ENCODE measurements around the gene MAGI3.
"Not testable (repeated sequence)": the region's sequence is repeated elsewhere in the genome, so short reads cannot be mapped to it uniquely, and the experiment has no call there.

MAGI3 gene

DNA sequence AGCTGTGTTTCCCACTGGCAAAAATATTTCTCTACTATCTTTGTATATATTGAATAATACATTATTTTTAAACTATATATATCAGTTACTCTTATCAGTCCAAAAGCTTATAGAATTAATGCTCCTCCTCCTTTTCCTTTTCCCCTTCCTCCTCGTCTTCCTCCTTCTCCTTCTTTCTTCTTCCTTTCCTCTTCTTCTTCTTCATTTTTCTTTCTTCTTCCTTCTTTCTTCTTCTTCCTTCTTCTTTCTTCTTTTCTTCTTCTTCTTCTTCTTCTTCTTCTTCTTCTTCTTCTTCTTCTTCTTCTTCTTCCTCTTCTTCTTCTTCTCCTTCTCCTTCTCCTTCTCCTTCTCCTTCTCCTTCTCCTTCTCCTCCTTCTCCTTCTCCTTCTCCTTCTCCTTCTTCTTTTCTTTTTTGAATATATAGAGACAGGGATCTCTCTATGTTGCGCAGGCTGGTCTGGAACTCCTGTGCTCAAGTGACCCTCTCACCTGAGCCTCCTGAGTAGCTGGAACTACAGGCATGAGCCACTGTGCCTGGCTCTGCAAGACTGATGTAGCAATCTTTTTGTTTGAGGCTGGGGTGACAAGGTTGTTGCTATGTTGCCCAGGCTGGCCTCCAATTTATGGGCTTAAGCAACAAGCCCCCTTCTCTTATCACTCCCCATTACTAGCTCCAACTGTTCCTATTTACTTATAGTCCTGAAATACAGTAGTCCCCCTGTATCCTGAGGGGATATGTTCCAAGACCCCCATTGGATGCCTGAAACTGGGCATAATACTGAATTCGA is 47.4 kb downstream of the MAGI3 start:
- in situ Hi-C loops (cut with HindIII; ENCODE audit: low pct_unique_long_range_greater_than_20kb, low sequenced_read_pairs) = no loop called here
- TF ChIP-seq JUND (IDR thresholded peaks at IDR 0.05; ENCODE audit: low read depth) = no peak
- no peak for DNase-seq (ENCODE audit: low read depth in 1 of 2, low spot score in 1 of 2)

DNA sequence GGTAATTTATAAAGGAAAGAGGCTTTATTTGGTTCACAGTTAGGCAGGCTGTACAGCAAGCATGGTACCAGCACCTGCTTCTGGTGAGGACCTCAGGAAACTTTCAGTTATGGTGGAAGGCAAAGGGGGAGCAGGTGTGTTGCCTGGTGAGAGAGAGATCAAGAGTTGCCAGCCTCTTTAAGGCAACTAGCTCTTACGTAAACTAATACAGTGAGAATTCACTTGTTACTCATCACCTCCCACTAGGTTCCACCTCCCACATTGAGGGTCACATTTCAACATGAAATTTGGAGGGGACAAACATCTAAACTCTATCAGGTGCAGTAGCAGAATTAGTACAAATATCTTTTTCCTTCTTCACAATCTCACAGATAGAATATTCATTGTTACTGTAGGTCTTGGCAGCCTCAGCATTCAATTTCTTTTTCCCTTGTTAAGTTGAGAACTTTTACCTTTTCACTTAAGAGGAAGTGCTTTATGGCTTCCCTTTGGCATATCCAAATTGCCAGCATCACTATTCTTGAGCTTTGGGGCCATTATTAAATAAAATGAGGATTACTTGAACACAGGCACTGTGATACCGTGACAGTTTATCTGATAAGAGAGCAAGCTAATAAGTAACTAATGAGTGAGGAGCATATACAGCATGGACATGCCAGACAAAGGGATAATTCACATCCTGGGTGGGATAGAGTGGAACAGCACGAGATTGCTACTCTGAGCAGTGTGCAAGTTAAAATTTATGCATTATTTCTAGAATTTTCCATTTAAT is 48.4 kb downstream of the MAGI3 start:
- in situ Hi-C loops (cut with HindIII; ENCODE audit: low pct_unique_long_range_greater_than_20kb, low sequenced_read_pairs) = no loop called here
- DNase-seq (ENCODE audit: low read depth in 1 of 2, low spot score in 1 of 2) = no peak
- TF ChIP-seq JUND (IDR thresholded peaks at IDR 0.05; ENCODE audit: low read depth) = no peak

DNA sequence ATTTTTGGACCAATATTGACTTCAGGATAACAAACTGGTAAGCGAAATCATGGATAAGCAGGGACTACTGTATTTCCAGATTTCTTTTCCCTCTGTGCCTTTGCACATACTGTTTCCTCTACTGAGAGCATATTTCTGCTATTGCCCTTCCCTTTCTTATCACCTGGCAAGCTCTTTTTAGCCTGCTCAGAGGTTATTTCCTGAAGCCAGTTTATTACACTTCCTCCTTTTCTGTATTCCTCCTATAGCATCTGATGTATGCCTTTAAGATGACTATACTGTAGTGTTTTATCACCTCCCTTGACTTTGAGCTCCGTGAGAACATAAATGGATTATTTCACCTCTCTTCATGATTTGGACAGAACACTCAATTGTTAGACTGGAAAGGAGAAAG is 49.0 kb downstream of the MAGI3 start:
- in situ Hi-C loops (cut with HindIII; ENCODE audit: low pct_unique_long_range_greater_than_20kb, low sequenced_read_pairs) = no loop called here
- no peak for TF ChIP-seq JUND (IDR thresholded peaks at IDR 0.05; ENCODE audit: low read depth)
- no peak for DNase-seq (ENCODE audit: low read depth in 1 of 2, low spot score in 1 of 2)

DNA sequence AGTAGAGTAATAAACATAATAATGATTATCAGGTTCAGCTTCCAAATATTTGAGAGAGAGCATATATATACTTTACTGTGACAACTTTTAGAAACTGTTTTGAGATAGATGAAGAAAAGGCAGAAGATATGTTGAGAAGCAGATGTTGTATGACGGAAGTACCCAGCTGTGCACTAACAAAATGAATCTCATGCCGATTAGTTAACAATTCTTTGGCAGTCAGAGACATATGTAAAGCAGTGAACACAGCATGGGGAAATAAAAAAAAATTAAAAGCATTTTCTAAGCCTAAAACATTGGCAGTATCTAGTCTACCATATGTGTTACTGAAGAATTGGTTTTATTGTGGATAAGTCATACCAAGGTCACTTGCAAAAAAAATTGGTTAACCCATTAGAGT is 51.8 kb downstream of the MAGI3 start:
- no peak for DNase-seq (ENCODE audit: low read depth in 1 of 2, low spot score in 1 of 2)
- no peak for TF ChIP-seq JUND (IDR thresholded peaks at IDR 0.05; ENCODE audit: low read depth)
- in situ Hi-C loops (cut with HindIII; ENCODE audit: low pct_unique_long_range_greater_than_20kb, low sequenced_read_pairs) = no loop called here

DNA sequence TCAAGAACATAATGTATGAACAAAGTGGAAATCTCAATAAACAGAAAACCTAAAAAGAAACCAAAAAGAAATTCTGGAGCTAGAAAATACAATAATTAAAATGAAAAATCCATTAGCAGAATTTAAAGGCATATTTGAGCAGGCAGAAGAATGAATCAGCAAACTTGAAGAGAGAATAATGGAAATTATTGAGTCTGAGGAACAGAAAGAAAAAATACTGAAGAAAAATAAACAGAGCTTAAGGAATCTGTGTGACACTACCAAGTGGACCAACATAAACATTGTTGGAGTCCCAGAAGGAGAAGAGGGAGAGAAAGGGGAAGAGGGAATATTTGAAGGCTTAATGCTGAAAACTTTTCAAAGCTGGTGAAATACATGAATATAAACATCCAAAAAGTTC is 54.5 kb downstream of the MAGI3 start:
- TF ChIP-seq JUND (IDR thresholded peaks at IDR 0.05; ENCODE audit: low read depth) = no peak
- no peak for DNase-seq (ENCODE audit: low read depth in 1 of 2, low spot score in 1 of 2)
- in situ Hi-C loops (cut with HindIII; ENCODE audit: low pct_unique_long_range_greater_than_20kb, low sequenced_read_pairs) = no loop called here

DNA sequence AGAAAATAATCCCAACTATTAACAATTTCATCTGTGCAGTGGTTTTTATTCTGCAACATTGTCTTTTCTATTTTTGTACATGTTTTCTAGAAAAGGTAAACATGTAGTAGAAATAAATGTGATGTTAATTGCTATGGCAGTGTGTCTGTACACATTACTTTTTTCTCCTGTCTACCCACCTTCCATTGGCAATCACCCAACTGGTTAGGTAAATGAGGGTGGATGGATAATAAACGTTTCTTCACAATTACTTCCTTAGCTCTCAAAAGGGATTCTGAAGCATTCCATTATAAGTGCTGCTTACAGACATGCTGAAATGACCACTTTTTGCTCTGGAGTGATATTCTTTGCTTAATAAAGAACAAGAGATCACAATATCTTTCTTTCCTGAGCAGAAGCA is 61.4 kb downstream of the MAGI3 start:
- in situ Hi-C loops (cut with HindIII; ENCODE audit: low pct_unique_long_range_greater_than_20kb, low sequenced_read_pairs) = no loop called here
- TF ChIP-seq JUND (IDR thresholded peaks at IDR 0.05; ENCODE audit: low read depth) = no peak
- no peak for DNase-seq (ENCODE audit: low read depth in 1 of 2, low spot score in 1 of 2)

DNA sequence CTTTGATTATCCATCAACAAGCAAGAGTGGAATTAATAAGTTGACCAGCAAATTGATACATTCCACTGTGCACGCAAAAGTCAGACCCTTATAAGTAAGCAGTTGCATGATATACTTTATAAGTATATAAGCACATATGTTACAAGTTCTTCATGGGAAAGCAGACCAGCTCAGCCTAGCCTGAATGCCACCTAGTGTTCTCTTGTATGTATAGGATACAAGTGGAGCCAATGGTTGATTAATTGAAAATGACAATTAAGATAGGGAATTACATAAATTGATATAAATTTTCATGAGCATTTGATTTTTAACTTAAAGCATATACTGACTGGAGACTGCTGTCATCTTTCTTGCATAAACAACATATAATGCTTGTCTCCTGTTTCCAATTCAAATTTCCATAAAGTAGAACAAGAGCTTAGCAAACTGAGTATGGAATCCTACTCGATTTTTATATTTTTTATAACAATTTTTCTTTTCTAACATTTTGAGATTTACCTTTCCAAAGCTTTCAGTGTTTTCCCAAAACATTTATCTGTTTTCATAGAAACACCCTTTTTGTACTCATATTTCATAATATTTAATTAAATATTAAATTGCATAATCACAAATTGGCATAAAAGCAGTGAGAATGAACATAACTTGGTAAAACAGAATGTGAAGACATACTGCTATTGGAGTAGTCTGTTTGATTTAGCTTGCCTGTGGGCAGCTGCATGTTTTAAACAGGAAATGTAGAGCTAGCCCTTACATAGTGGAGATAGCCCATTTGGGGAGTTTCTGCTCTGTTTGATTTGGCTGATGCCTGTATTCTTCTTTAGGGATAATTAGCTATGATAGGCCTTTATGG is 62.8 kb downstream of the MAGI3 start:
- peak in 1 of 2 experiments; percentile 54 for DNase-seq (ENCODE audit: low read depth in 1 of 2, low spot score in 1 of 2)
- TF ChIP-seq JUND (IDR thresholded peaks at IDR 0.05; ENCODE audit: low read depth) = no peak
- in situ Hi-C loops (cut with HindIII; ENCODE audit: low pct_unique_long_range_greater_than_20kb, low sequenced_read_pairs) = no loop called here

DNA sequence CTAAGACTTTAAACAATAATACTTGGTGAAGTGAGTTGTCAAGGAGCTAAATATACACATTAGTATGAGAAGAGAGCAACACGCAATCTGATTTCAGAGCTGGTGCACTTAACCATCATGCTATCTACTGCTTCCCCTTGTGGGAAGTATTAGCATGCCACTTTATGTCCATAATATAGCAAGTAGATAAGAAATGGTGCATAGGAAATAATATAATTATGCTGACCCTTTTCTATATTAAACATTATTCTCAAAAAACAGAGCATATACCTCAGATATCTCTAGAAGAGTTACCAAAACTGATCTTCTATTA is 63.4 kb downstream of the MAGI3 start:
- no peak for TF ChIP-seq JUND (IDR thresholded peaks at IDR 0.05; ENCODE audit: low read depth)
- in situ Hi-C loops (cut with HindIII; ENCODE audit: low pct_unique_long_range_greater_than_20kb, low sequenced_read_pairs) = no loop called here
- no peak for DNase-seq (ENCODE audit: low read depth in 1 of 2, low spot score in 1 of 2)

DNA sequence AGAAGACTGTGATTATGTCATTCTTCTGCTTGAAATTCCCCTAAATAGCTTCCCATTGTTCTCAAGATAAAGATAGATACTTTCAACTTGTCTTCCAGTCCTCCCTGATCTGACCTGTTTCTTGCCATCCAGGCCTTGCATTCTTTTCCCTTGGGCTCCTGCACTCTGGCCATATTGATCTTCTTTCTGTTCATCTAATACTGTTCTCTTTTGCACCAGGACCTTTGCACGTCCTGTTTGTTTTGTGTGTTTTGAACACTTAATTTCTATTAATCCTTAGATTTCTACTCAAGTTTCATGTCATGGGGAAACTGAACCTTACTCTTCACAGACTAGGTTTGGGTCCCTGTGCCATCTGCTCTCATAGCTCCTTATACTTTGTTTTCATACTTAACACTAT is 65.1 kb downstream of the MAGI3 start:
- no peak for TF ChIP-seq JUND (IDR thresholded peaks at IDR 0.05; ENCODE audit: low read depth)
- DNase-seq (ENCODE audit: low read depth in 1 of 2, low spot score in 1 of 2) = no peak
- in situ Hi-C loops (cut with HindIII; ENCODE audit: low pct_unique_long_range_greater_than_20kb, low sequenced_read_pairs) = no loop called here

DNA sequence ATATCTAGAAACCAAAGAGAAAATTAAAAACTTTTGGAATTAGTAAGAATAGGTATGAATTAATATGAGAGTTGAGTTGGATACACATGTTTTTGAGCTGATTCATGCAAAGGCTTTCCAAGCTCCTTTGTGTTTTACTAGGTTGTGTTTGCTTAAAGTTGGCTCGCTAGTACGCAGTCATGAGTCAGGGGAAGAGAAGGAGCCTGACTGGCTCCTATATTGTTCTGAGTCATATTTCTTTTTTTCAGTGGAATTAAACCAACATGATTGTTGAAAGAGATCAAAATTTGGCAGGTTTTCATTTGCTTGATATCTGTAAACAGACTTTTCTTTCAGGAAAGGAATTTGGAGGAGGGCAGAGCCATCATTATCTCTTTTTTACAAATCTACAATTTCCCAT is 66.7 kb downstream of the MAGI3 start:
- in situ Hi-C loops (cut with HindIII; ENCODE audit: low pct_unique_long_range_greater_than_20kb, low sequenced_read_pairs) = no loop called here
- peak in 1 of 2 experiments; percentile 49 for DNase-seq (ENCODE audit: low read depth in 1 of 2, low spot score in 1 of 2)
- TF ChIP-seq JUND (IDR thresholded peaks at IDR 0.05; ENCODE audit: low read depth) = no peak

DNA sequence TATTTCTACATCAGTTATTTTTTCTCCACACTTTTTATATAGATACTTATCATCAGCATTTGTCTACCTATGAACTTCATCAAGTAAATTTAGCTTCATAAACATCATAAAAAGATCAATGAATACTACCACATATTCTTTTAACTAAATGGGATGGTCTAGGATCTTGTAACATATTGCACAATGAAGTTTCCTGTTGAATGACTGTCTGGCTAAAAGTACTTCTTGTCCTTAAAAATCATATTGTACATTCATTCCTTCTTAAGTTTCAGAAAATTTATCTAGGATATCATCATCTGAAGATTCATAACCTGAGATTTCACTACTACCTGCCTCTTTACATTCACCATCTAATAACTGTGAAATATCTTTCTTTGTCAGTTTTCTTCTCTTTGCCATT is 69.0 kb downstream of the MAGI3 start:
- TF ChIP-seq JUND (IDR thresholded peaks at IDR 0.05; ENCODE audit: low read depth) = no peak
- in situ Hi-C loops (cut with HindIII; ENCODE audit: low pct_unique_long_range_greater_than_20kb, low sequenced_read_pairs) = no loop called here
- DNase-seq (ENCODE audit: low read depth in 1 of 2, low spot score in 1 of 2) = no peak

DNA sequence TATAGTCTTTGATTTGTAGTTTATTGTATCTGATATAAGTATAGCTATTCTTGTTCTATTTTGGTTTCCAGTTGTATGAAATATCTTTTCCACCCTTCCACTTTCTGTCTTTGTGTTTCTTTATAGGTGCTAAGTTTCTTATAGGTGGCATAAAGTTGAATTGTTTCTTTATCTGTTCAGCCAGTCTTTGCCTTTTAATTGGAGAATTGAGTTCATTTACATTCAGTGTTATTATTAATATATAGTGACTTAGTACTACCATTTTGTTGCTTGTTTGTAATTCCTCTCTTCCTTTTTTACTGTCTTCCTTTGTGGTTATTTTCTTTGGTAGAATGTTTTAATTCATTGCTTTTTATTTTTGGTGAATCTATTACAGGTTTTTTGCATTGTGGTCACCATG is 77.7 kb downstream of the MAGI3 start:
- no peak for TF ChIP-seq JUND (IDR thresholded peaks at IDR 0.05; ENCODE audit: low read depth)
- in situ Hi-C loops (cut with HindIII; ENCODE audit: low pct_unique_long_range_greater_than_20kb, low sequenced_read_pairs) = no loop called here

DNA sequence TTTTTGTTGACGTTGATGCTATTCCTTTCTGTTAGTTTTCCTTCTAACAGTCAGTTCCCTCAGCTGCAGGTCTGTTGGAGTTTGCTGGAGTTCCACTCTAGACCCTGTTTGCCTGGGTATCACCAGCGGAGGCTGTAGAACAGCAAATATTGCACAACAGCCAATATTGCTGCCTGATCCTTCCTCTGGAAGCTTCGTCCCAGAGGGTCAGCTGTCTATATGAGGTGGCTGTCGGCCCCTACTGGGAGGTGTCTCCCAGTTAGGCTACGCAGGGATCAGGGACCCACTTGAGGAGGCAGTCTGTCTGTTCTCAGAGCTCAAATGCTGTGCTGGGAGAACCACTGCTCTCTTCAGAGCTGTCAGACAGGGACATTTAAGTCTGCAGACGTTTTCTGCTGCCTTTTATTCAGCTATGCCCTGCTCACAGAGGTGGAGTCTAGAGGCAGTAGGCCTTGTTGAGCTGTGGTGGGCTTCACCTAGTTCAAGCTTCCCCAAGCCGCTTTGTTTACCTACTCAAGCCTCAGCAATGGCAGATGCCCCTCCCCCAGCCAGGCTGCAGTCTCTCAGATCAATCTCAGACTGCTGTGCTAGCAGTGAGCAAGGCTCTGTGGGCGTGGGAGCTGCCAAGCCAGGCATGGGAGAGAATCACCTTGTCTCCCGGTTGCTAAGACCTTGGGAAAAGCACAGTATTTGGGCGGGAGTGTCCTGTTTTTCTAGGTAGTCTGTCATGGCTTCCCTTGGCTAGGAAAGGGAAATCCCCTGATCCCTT is 88.3 kb downstream of the MAGI3 start:
- DNase-seq (ENCODE audit: low read depth in 1 of 2, low spot score in 1 of 2); in situ Hi-C loops (cut with HindIII; ENCODE audit: low pct_unique_long_range_greater_than_20kb, low sequenced_read_pairs): not testable (repeated sequence)

More for the DNA sequence above, 77.7 kb downstream of the MAGI3 start:
- no peak for DNase-seq (ENCODE audit: low read depth in 1 of 2, low spot score in 1 of 2)

Measured in T47D (cell line).